ENCODE results near the gene CLCA1.

DNA sequence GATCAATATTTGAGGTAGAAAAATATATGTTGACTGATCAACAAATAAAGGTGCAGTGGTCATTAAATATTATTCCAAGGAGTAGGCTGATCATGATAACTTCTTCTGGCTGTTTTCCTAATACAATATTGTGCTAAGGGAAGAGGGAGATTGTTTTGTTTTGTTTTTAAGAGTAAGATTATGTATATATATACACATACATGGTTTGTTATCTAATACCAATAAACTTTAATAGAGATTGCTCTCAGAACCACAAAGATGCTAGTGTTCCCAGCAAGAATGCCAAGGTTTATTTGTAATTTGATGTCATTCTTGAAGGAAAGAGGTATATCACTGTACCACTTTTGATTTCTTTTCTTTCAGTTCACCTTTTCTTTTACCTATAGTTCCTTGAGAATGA is 34.7 kb upstream of the CLCA1 start:
- TF ChIP-seq, protein P1, sequence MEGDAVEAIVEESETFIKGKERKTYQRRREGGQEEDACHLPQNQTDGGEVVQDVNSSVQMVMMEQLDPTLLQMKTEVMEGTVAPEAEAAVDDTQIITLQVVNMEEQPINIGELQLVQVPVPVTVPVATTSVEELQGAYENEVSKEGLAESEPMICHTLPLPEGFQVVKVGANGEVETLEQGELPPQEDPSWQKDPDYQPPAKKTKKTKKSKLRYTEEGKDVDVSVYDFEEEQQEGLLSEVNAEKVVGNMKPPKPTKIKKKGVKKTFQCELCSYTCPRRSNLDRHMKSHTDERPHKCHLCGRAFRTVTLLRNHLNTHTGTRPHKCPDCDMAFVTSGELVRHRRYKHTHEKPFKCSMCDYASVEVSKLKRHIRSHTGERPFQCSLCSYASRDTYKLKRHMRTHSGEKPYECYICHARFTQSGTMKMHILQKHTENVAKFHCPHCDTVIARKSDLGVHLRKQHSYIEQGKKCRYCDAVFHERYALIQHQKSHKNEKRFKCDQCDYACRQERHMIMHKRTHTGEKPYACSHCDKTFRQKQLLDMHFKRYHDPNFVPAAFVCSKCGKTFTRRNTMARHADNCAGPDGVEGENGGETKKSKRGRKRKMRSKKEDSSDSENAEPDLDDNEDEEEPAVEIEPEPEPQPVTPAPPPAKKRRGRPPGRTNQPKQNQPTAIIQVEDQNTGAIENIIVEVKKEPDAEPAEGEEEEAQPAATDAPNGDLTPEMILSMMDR (IDR thresholded peaks at IDR 0.05), result no peak
- no peak for TF ChIP-seq SIN3A (IDR thresholded peaks at IDR 0.05; ENCODE audit: borderline replicate concordance, insufficient read depth, low read depth, low read length)
- TF ChIP-seq POLR2AphosphoS5 (IDR thresholded peaks at IDR 0.05; ENCODE audit: low read depth, low read length), result no peak
- TF ChIP-seq, protein P2, sequence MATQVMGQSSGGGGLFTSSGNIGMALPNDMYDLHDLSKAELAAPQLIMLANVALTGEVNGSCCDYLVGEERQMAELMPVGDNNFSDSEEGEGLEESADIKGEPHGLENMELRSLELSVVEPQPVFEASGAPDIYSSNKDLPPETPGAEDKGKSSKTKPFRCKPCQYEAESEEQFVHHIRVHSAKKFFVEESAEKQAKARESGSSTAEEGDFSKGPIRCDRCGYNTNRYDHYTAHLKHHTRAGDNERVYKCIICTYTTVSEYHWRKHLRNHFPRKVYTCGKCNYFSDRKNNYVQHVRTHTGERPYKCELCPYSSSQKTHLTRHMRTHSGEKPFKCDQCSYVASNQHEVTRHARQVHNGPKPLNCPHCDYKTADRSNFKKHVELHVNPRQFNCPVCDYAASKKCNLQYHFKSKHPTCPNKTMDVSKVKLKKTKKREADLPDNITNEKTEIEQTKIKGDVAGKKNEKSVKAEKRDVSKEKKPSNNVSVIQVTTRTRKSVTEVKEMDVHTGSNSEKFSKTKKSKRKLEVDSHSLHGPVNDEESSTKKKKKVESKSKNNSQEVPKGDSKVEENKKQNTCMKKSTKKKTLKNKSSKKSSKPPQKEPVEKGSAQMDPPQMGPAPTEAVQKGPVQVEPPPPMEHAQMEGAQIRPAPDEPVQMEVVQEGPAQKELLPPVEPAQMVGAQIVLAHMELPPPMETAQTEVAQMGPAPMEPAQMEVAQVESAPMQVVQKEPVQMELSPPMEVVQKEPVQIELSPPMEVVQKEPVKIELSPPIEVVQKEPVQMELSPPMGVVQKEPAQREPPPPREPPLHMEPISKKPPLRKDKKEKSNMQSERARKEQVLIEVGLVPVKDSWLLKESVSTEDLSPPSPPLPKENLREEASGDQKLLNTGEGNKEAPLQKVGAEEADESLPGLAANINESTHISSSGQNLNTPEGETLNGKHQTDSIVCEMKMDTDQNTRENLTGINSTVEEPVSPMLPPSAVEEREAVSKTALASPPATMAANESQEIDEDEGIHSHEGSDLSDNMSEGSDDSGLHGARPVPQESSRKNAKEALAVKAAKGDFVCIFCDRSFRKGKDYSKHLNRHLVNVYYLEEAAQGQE (IDR thresholded peaks at IDR 0.05; ENCODE audit: insufficient read depth in 1 of 2, low read depth in 2 of 2, low read length in 1 of 2), result no peak
